OCI-LY3 (cell line): ENCODE data around the gene SEC14L1.

ENCODE experiments used
- H2AFZ ChIP-seq: fragments of 200-600, 300-600 bp; shearing (Covaris generic); 2 replicates; pipeline ENCODE4 v1.6.0; 2014; ENCODE audit warnings: antibody characterized with exemption, low read depth, low read length
- H3K27ac ChIP-seq: fragments of 200-600, 300-600 bp; sonication (generic); 2 replicates; pipeline ENCODE4 v1.5.1; 2014; ENCODE audit warnings: mild to moderate bottlenecking, low read length, moderate library complexity, mixed read lengths
- H3K27me3 ChIP-seq: fragments of 200-600, 300-600 bp; sonication (generic); 2 replicates; pipeline ENCODE4 v1.6.1; 2014; ENCODE audit warnings: low read depth, low read length, mixed read lengths
- H3K36me3 ChIP-seq: fragments of 200-600, 300-600 bp; sonication (generic); replicated peaks from 2 replicates; pipeline ENCODE3; 2014; ENCODE audit warnings: low read depth, low read length, mixed read lengths
- H3K4me1 ChIP-seq: fragments of 300-600, 200-600 bp; sonication (generic); 2 replicates; pipeline ENCODE4 v1.6.1; 2014; ENCODE audit warnings: low read length, mixed read lengths
- H3K4me2 ChIP-seq: fragments of 200-600, 300-600 bp; sonication (generic); 2 replicates; pipeline ENCODE4 v1.6.1; 2014; ENCODE audit warnings: low read length, mixed read lengths
- H3K4me3 ChIP-seq: fragments of 300-600, 200-600 bp; sonication (generic); 2 replicates; pipeline ENCODE4 v1.5.1; 2014; ENCODE audit warnings: antibody characterized with exemption, mild to moderate bottlenecking, low read length, moderate library complexity
- H3K79me2 ChIP-seq: fragments of 300-600, 200-600 bp; shearing (Covaris generic); 2 replicates; pipeline ENCODE4 v1.6.1; 2014; ENCODE audit warnings: mild to moderate bottlenecking, low read length, mixed read lengths
- H3K9ac ChIP-seq: fragments of 300-600, 200-600 bp; shearing (Covaris generic); 2 replicates; pipeline ENCODE4 v1.6.0; 2014; ENCODE audit warnings: mild to moderate bottlenecking, low read length, moderate library complexity
- H3K9me3 ChIP-seq: fragments of 200-600, 300-600 bp; shearing (Covaris generic); 2 replicates; pipeline ENCODE4 v1.6.1; 2014; ENCODE audit warnings: low read length, mixed read lengths; ENCODE audit not compliant: insufficient read depth
- H4K20me1 ChIP-seq: fragments of 200-600, 300-600 bp; sonication (generic); 2 replicates; pipeline ENCODE4 v1.6.1; 2016; ENCODE audit warnings: low read length, mixed read lengths; ENCODE audit not compliant: insufficient read depth
- CTCF ChIP-seq: fragments of 200-600, 300-600 bp; sonication (generic); IDR thresholded peaks from 2 replicates; pipeline ENCODE4 v1.5.1; 2014; ENCODE audit warnings: antibody characterized with exemption, low read length, low read depth
- EZH2phosphoT487 ChIP-seq: fragments of 200-600 bp; shearing (Covaris generic); IDR thresholded peaks from 2 replicates; pipeline ENCODE4 v1.6.1; 2018; ENCODE audit warnings: antibody characterized with exemption, mixed run types, low read depth

The SEC14L1 gene

GRCh38 chr17:77124192-77124889, 16.4 kb upstream of the SEC14L1 start:
- H3K27me3 ChIP-seq: 0 out of 2 replicates have a peak, but pooled peaks cover 2% of the 10 kb centered on the region
- H3K27ac ChIP-seq: no peak overlapping the region
- no peaks in the 10 kb centered on the region for H3K36me3 ChIP-seq
- no peak overlapping the region for H2AFZ ChIP-seq
- no peaks in the 10 kb centered on the region for H3K4me1 ChIP-seq
- no peak overlapping the region for H3K4me2 ChIP-seq
- no peaks in the 10 kb centered on the region for H4K20me1 ChIP-seq
- no peak overlapping the region for H3K4me3 ChIP-seq
- H3K9me3 ChIP-seq: no peaks in the 10 kb centered on the region
- TF ChIP-seq CTCF (no peak), EZH2phosphoT487 (no peak)
- no peak overlapping the region for H3K9ac ChIP-seq
- no peaks in the 10 kb centered on the region for H3K79me2 ChIP-seq

- 0 out of 2 replicates have a peak, but pooled peaks cover 3% of the 10 kb centered on the region for H3K27me3 ChIP-seq
- H3K4me3 ChIP-seq: no peak overlapping the region
- no peaks in the 10 kb centered on the region for H3K4me1 ChIP-seq
- H3K4me2 ChIP-seq: no peak overlapping the region
- no peak for TF ChIP-seq CTCF
- TF ChIP-seq EZH2phosphoT487: no peak
- no peaks in the 10 kb centered on the region for H3K36me3 ChIP-seq
- no peaks in the 10 kb centered on the region for H3K9me3 ChIP-seq
- no peak overlapping the region for H3K27ac ChIP-seq
- no peak overlapping the region for H2AFZ ChIP-seq
- H4K20me1 ChIP-seq: no peaks in the 10 kb centered on the region
- H3K9ac ChIP-seq: no peak overlapping the region
- no peaks in the 10 kb centered on the region for H3K79me2 ChIP-seq
Measured at GRCh38 chr17:77125432-77125901, 15.3 kb upstream of the SEC14L1 start.

GRCh38 chr17:77126519-77126918, 14.2 kb upstream of the SEC14L1 start:
- Histone ChIP-seq H3K79me2 (no peaks in the 10 kb centered on the region), H4K20me1 (no peaks in the 10 kb centered on the region), H3K27ac (no peak overlapping the region), H3K4me1 (no peaks in the 10 kb centered on the region), H3K36me3 (no peaks in the 10 kb centered on the region), H3K9me3 (no peaks in the 10 kb centered on the region), H3K4me3 (no peak overlapping the region), H3K27me3 (0 out of 2 replicates have a peak, but pooled peaks cover 3% of the 10 kb centered on the region), H3K4me2 (no peak overlapping the region), H2AFZ (no peak overlapping the region), H3K9ac (no peak overlapping the region)
- no peak for TF ChIP-seq CTCF

- H3K9ac ChIP-seq: no peak overlapping the region
- no peaks in the 10 kb centered on the region for H4K20me1 ChIP-seq
- TF ChIP-seq EZH2phosphoT487 (no peak), CTCF (no peak)
- no peaks in the 10 kb centered on the region for H3K4me1 ChIP-seq
- H3K4me3 ChIP-seq: no peak overlapping the region
- no peaks in the 10 kb centered on the region for H3K79me2 ChIP-seq
- no peaks in the 10 kb centered on the region for H3K36me3 ChIP-seq
- 0 out of 2 replicates have a peak, but pooled peaks cover 3% of the 10 kb centered on the region for H3K27me3 ChIP-seq
- H2AFZ ChIP-seq: no peak overlapping the region
- H3K4me2 ChIP-seq: no peak overlapping the region
- H3K27ac ChIP-seq: no peak overlapping the region
- H3K9me3 ChIP-seq: no peaks in the 10 kb centered on the region
Measured at GRCh38 chr17:77127735-77128361, 12.9 kb upstream of the SEC14L1 start.
